ENCODE data around the gene CHCHD4. TPM values are rescaled to one million over a fixed set of nuclear protein-coding genes. Genes with fewer than 3 reads are reported as not detected.

CHCHD4 gene
- total and polyA plus RNA-seq, 2 of the 13 experiments (the other 11 are each of a cell fraction or from before 2014, with no cell fraction given): 15.8 to 24.1 TPM

DNA sequence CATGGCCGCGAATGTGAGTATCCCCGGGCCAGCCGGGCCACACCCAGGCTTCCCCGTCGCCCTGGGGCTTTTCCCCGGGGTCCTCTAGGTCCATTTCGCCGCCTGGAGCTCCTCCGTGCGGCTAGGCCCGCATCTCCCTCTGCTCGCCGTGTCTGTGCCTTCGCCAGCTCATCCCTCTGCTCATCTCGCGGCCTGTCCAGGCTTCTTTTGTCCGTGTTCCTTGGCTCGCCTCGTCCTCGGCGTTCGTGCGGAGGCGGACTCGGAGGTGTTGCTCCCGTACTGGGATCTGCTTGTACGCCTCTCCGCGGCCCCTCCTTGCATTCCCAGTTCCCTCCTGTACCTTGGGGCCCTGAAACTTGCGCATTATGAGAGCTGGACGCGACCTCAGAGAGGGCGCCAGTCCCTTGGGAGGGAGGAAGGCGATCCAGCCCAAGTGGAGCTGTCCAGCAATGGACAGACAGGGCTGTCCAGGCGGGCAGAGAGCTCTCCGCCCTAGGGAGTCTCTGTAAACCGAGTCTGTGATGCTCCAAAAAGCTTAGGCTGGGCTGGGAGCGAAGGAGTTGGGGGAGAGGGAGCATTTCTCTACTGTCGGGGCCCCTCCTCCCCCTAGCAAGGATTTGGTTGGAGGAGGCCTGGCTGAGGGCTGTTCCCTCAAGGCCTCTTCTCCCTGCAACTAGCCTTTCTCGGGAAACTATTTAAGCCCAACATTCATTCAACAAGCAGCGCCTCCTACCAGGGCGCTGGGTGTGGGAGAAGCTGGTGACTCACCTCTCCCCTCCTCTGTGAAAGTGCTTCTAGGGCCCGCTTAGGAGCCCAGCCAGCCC, 735 bp upstream of the CHCHD4 start (continued):
- TF ChIP-seq, protein P1, sequence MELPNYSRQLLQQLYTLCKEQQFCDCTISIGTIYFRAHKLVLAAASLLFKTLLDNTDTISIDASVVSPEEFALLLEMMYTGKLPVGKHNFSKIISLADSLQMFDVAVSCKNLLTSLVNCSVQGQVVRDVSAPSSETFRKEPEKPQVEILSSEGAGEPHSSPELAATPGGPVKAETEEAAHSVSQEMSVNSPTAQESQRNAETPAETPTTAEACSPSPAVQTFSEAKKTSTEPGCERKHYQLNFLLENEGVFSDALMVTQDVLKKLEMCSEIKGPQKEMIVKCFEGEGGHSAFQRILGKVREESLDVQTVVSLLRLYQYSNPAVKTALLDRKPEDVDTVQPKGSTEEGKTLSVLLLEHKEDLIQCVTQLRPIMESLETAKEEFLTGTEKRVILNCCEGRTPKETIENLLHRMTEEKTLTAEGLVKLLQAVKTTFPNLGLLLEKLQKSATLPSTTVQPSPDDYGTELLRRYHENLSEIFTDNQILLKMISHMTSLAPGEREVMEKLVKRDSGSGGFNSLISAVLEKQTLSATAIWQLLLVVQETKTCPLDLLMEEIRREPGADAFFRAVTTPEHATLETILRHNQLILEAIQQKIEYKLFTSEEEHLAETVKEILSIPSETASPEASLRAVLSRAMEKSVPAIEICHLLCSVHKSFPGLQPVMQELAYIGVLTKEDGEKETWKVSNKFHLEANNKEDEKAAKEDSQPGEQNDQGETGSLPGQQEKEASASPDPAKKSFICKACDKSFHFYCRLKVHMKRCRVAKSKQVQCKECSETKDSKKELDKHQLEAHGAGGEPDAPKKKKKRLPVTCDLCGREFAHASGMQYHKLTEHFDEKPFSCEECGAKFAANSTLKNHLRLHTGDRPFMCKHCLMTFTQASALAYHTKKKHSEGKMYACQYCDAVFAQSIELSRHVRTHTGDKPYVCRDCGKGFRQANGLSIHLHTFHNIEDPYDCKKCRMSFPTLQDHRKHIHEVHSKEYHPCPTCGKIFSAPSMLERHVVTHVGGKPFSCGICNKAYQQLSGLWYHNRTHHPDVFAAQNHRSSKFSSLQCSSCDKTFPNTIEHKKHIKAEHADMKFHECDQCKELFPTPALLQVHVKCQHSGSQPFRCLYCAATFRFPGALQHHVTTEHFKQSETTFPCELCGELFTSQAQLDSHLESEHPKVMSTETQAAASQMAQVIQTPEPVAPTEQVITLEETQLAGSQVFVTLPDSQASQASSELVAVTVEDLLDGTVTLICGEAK (IDR thresholded peaks at IDR 0.05): no peak
- TF ChIP-seq, protein P1 (CRISPR knock-in tag; IDR thresholded peaks at IDR 0.05): peak; percentile 60
- TF ChIP-seq KLF12 (CRISPR knock-in tag; IDR thresholded peaks at IDR 0.05; ENCODE audit: borderline replicate concordance) (peak; percentile 23; the same call in 1 of the 2 replicates), ZBTB7B (CRISPR knock-in tag; IDR thresholded peaks at IDR 0.05) (no peak), ZNF678 (CRISPR knock-in tag; IDR thresholded peaks at IDR 0.05) (no peak; the same call in 1 of the 2 replicates), GPN1 (CRISPR knock-in tag; IDR thresholded peaks at IDR 0.05; ENCODE audit: borderline replicate concordance) (no peak), ZNF776 (CRISPR knock-in tag; IDR thresholded peaks at IDR 0.05) (no peak; the same call in 1 of the 2 replicates), TBX3 (IDR thresholded peaks at IDR 0.05; ENCODE audit: borderline replicate concordance) (no peak), HNRNPUL1 (IDR thresholded peaks at IDR 0.05; ENCODE audit: low read depth, low read length) (no peak)
- TF ChIP-seq, protein P2, sequence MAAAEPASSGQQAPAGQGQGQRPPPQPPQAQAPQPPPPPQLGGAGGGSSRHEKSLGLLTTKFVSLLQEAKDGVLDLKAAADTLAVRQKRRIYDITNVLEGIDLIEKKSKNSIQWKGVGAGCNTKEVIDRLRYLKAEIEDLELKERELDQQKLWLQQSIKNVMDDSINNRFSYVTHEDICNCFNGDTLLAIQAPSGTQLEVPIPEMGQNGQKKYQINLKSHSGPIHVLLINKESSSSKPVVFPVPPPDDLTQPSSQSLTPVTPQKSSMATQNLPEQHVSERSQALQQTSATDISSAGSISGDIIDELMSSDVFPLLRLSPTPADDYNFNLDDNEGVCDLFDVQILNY (CRISPR knock-in tag; conservative IDR thresholded peaks at IDR 0.05): no peak
- TF ChIP-seq, protein P3, sequence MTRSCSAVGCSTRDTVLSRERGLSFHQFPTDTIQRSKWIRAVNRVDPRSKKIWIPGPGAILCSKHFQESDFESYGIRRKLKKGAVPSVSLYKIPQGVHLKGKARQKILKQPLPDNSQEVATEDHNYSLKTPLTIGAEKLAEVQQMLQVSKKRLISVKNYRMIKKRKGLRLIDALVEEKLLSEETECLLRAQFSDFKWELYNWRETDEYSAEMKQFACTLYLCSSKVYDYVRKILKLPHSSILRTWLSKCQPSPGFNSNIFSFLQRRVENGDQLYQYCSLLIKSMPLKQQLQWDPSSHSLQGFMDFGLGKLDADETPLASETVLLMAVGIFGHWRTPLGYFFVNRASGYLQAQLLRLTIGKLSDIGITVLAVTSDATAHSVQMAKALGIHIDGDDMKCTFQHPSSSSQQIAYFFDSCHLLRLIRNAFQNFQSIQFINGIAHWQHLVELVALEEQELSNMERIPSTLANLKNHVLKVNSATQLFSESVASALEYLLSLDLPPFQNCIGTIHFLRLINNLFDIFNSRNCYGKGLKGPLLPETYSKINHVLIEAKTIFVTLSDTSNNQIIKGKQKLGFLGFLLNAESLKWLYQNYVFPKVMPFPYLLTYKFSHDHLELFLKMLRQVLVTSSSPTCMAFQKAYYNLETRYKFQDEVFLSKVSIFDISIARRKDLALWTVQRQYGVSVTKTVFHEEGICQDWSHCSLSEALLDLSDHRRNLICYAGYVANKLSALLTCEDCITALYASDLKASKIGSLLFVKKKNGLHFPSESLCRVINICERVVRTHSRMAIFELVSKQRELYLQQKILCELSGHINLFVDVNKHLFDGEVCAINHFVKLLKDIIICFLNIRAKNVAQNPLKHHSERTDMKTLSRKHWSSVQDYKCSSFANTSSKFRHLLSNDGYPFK (CRISPR knock-in tag; IDR thresholded peaks at IDR 0.05; ENCODE audit: borderline replicate concordance): peak; percentile 64; the same call in 1 of the 2 replicates
- TF ChIP-seq, protein P4, sequence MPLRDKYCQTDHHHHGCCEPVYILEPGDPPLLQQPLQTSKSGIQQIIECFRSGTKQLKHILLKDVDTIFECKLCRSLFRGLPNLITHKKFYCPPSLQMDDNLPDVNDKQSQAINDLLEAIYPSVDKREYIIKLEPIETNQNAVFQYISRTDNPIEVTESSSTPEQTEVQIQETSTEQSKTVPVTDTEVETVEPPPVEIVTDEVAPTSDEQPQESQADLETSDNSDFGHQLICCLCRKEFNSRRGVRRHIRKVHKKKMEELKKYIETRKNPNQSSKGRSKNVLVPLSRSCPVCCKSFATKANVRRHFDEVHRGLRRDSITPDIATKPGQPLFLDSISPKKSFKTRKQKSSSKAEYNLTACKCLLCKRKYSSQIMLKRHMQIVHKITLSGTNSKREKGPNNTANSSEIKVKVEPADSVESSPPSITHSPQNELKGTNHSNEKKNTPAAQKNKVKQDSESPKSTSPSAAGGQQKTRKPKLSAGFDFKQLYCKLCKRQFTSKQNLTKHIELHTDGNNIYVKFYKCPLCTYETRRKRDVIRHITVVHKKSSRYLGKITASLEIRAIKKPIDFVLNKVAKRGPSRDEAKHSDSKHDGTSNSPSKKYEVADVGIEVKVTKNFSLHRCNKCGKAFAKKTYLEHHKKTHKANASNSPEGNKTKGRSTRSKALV (CRISPR knock-in tag; IDR thresholded peaks at IDR 0.05): no peak; the same call in 1 of the 2 replicates
